H9 (cell line): ENCODE results near the gene PRKAR2B. TPM values are rescaled to one million over a fixed set of nuclear protein-coding genes. Genes with fewer than 3 reads are reported as not detected.

Experiments used
- DNase-seq: peaks from one replicate; pipeline ENCODE4 v3.0.0-alpha.2; 2017
- H2AFZ ChIP-seq: one replicate; pipeline ENCODE4 v1.6.1; 2013; ENCODE audit warnings: mild to moderate bottlenecking, low read length, control low read depth, moderate library complexity
- H2AK5ac ChIP-seq: 2 replicates; pipeline ENCODE4 v1.6.1; 2013; ENCODE audit warnings: low read length, control low read depth, mixed read lengths; ENCODE audit not compliant: insufficient read length
- H2BK120ac ChIP-seq: one replicate; pipeline ENCODE4 v1.6.1; 2013; ENCODE audit warnings: low read depth, mild to moderate bottlenecking, low read length, control low read depth, inconsistent platforms; ENCODE audit not compliant: poor library complexity, severe bottlenecking
- H2BK12ac ChIP-seq: 2 replicates; pipeline ENCODE4 v1.6.1; 2013; ENCODE audit warnings: low read length, control low read depth, mixed read lengths, low read depth; ENCODE audit not compliant: insufficient read length
- H2BK15ac ChIP-seq: 2 replicates; pipeline ENCODE4 v1.6.1; 2013; ENCODE audit warnings: low read depth, low read length, control low read depth
- H2BK20ac ChIP-seq: one replicate; pipeline ENCODE4 v1.6.1; 2013; ENCODE audit warnings: low read depth, mild to moderate bottlenecking, low read length, control low read depth, inconsistent platforms; ENCODE audit not compliant: poor library complexity, severe bottlenecking
- H2BK5ac ChIP-seq: 2 replicates; pipeline ENCODE4 v1.6.1; 2013; ENCODE audit warnings: low read length, control low read depth, mixed read lengths; ENCODE audit not compliant: insufficient read length
- H3K14ac ChIP-seq: 2 replicates; pipeline ENCODE4 v1.6.1; 2013; ENCODE audit warnings: low read length, control low read depth; ENCODE audit not compliant: insufficient read depth
- H3K18ac ChIP-seq: 2 replicates; pipeline ENCODE4 v1.6.1; 2013; ENCODE audit warnings: low read depth, mild to moderate bottlenecking, mixed read lengths, low read length, control low read depth; ENCODE audit not compliant: insufficient read length
- H3K23ac ChIP-seq: 2 replicates; pipeline ENCODE4 v1.6.1; 2013; ENCODE audit warnings: low read length, control low read depth, mixed read lengths, low read depth; ENCODE audit not compliant: insufficient read length
- H3K23me2 ChIP-seq: 2 replicates; pipeline ENCODE4 v1.6.1; 2013; ENCODE audit warnings: low read depth, mild to moderate bottlenecking, mixed read lengths, low read length, control low read depth; ENCODE audit not compliant: insufficient read length, poor library complexity, severe bottlenecking
- H3K27ac ChIP-seq: 2 replicates; pipeline ENCODE4 v1.5.1; 2013; ENCODE audit warnings: low read length, control low read depth, mixed read lengths, low read depth; ENCODE audit not compliant: insufficient read length
- H3K27me3 ChIP-seq: 2 replicates; pipeline ENCODE4 v1.6.1; 2013; ENCODE audit warnings: low read length, control low read depth, inconsistent platforms; ENCODE audit not compliant: insufficient read depth
- H3K4ac ChIP-seq: 2 replicates; pipeline ENCODE4 v1.6.1; 2013; ENCODE audit warnings: low read depth, mild to moderate bottlenecking, control low read depth, inconsistent platforms, low read length, moderate library complexity
- H3K4me1 ChIP-seq: 2 replicates; pipeline ENCODE4 v1.6.1; 2013; ENCODE audit warnings: low read length, control low read depth, inconsistent platforms; ENCODE audit not compliant: insufficient read depth
- H3K4me2 ChIP-seq: 2 replicates; pipeline ENCODE4 v1.6.1; 2013; ENCODE audit warnings: low read length, control low read depth, mixed read lengths; ENCODE audit not compliant: insufficient read length, insufficient read depth
- H3K56ac ChIP-seq: 2 replicates; pipeline ENCODE4 v1.6.1; 2013; ENCODE audit warnings: low read depth, mild to moderate bottlenecking, mixed read lengths, low read length, control low read depth; ENCODE audit not compliant: insufficient read length
- H3K79me1 ChIP-seq: 2 replicates; pipeline ENCODE4 v1.6.1; 2013; ENCODE audit warnings: low read depth, mild to moderate bottlenecking, moderate library complexity, low read length, control low read depth, inconsistent platforms; ENCODE audit not compliant: insufficient read depth, poor library complexity, severe bottlenecking
- H3K79me2 ChIP-seq: 2 replicates; pipeline ENCODE4 v1.6.1; 2013; ENCODE audit warnings: low read length, control low read depth, inconsistent platforms; ENCODE audit not compliant: insufficient read depth
- H3K9ac ChIP-seq: 2 replicates; pipeline ENCODE4 v1.6.1; 2013; ENCODE audit warnings: low read length, control low read depth, mixed read lengths; ENCODE audit not compliant: insufficient read length; ENCODE audit errors: extremely low read depth
- H3K9me3 ChIP-seq: one replicate; pipeline ENCODE4 v1.6.1; 2013; ENCODE audit warnings: low read depth, low read length, inconsistent platforms; ENCODE audit not compliant: control insufficient read depth
- H3T11ph ChIP-seq: one replicate; pipeline ENCODE4 v1.6.1; 2013; ENCODE audit warnings: mild to moderate bottlenecking, low read length, control low read depth, inconsistent platforms
- H4K20me1 ChIP-seq: one replicate; pipeline ENCODE4 v1.6.1; 2013; ENCODE audit not compliant: control insufficient read depth, insufficient read length, insufficient read depth
- H4K5ac ChIP-seq: 2 replicates; pipeline ENCODE4 v1.6.1; 2013; ENCODE audit warnings: low read depth, mild to moderate bottlenecking, mixed read lengths, low read length, control low read depth; ENCODE audit not compliant: insufficient read length
- H4K8ac ChIP-seq: replicated peaks from 2 replicates; pipeline ENCODE4 v1.6.1; 2013; ENCODE audit warnings: low read length, control low read depth, mixed read lengths, low read depth; ENCODE audit not compliant: insufficient read length
- H4K91ac ChIP-seq: 2 replicates; pipeline ENCODE4 v1.6.1; 2013; ENCODE audit warnings: low read depth, mild to moderate bottlenecking, moderate library complexity, mixed read lengths, low read length, control low read depth; ENCODE audit not compliant: insufficient read length
- H3K27ac Mint-ChIP-seq, 3 experiments: 2 replicates in 2 of 3; 3 replicates in 1 of 3; pipeline ENCODE4 v1.8.0; 2020 to 2021; ENCODE audit warnings: mixed read lengths in 3 of 3, mild to moderate bottlenecking in 1 of 3, moderate library complexity in 1 of 3
- H3K27me3 Mint-ChIP-seq: 2 replicates; pipeline ENCODE4 v1.8.0; 2021; ENCODE audit warnings: low read depth, mild to moderate bottlenecking, moderate library complexity, mixed read lengths
- H3K36me3 Mint-ChIP-seq, 3 experiments: 2 replicates in 2 of 3; 3 replicates in 1 of 3; pipeline ENCODE4 v1.8.0; 2020 to 2021; ENCODE audit warnings: low read depth in 3 of 3, mixed read lengths in 3 of 3; ENCODE audit not compliant: insufficient read depth in 1 of 3
- H3K4me1 Mint-ChIP-seq, 2 experiments: 2 replicates each; pipeline ENCODE4 v1.8.0; 2020; ENCODE audit warnings: mixed read lengths in 2 of 2
- H3K4me3 Mint-ChIP-seq, 2 experiments: 2 replicates in 1 of 2; 3 replicates in 1 of 2; pipeline ENCODE4 v1.8.0; 2020 to 2021; ENCODE audit warnings: mild to moderate bottlenecking in 2 of 2, mixed read lengths in 2 of 2, moderate library complexity in 1 of 2
- H3K9me3 Mint-ChIP-seq, 2 experiments: 2 replicates in 1 of 2; 3 replicates in 1 of 2; pipeline ENCODE4 v1.8.0; 2020; ENCODE audit warnings: mild to moderate bottlenecking in 2 of 2, mixed read lengths in 2 of 2, moderate library complexity in 1 of 2
- WGBS: extraction: QIAGEN DNeasy Blood & Tissue Kit; methylation state at CpG from one replicate; pipeline ENCODE4 v1.1.7; 2013; ENCODE audit warnings: missing lambda C conversion rate, low lambda C conversion rate, mixed read lengths; ENCODE audit not compliant: insufficient read length; ENCODE audit errors: extremely low coverage; 5-methylcytosine and 5-hydroxymethylcytosine counted together
- total RNA-seq: library from RNA; stranded (reverse); gene quantifications from 2 replicates; pipeline ENCODE4 v1.2.1, GENCODE V29; 2021
- TF ChIP-seq, protein P1 (sequence below): fragments of 200-600 bp; sonication (generic); conservative IDR thresholded peaks from 3 replicates; pipeline ENCODE4 v1.8.0; 2021; ENCODE audit warnings: antibody characterized with exemption, mild to moderate bottlenecking

Gene PRKAR2B
- total RNA-seq, 1 experiment from 2014 or later: 16.6 TPM

DNA sequence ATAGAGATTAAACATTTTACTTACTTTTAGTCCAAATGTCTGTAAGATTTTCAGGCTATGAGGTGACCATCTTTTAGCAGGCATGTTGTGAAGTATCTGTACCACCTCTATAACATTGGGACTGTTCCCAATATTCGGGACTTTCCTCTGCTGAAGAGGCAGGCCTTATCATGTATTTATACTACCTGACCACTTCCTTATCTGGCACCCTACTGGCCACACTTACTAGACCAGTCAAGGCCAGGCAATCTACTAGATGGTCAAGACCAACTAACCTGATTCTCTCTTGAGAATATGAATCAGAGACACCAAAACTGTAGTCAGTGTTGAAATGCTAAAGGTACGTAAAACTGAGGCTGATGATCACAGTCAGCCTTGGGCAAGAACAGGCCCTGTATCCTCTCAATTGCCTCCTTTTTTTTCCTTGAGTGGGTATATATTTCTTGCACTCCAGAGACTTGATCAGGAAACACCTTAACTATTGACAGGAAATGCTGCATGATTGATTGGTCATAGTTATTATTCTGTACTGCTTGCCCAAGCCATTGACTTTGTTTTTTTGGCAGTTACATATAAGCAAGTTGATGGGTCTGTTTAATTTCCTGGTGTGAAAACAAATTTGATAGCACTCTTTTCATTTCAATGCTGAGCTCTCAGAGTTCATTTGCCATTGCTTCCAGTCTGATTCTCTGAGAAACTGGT is 5.2 kb upstream of the PRKAR2B start:
- Histone ChIP-seq H3K56ac (no peak overlapping the region), H4K91ac (no peak overlapping the region)
- TF ChIP-seq, protein P1, sequence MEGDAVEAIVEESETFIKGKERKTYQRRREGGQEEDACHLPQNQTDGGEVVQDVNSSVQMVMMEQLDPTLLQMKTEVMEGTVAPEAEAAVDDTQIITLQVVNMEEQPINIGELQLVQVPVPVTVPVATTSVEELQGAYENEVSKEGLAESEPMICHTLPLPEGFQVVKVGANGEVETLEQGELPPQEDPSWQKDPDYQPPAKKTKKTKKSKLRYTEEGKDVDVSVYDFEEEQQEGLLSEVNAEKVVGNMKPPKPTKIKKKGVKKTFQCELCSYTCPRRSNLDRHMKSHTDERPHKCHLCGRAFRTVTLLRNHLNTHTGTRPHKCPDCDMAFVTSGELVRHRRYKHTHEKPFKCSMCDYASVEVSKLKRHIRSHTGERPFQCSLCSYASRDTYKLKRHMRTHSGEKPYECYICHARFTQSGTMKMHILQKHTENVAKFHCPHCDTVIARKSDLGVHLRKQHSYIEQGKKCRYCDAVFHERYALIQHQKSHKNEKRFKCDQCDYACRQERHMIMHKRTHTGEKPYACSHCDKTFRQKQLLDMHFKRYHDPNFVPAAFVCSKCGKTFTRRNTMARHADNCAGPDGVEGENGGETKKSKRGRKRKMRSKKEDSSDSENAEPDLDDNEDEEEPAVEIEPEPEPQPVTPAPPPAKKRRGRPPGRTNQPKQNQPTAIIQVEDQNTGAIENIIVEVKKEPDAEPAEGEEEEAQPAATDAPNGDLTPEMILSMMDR: no peak

More for the DNA sequence above, 5.2 kb upstream of the PRKAR2B start:
- Mint-ChIP-seq H3K36me3 (peaks cover 0 to 5% (median 0%) of the 10 kb centered on the region in 3 experiments; a peak in 3 of 7 replicates), H3K27me3 (peaks cover 3% of the 10 kb centered on the region), H3K4me3 (no peak overlapping the region), H3K9me3 (peaks cover 5 to 9% of the 10 kb centered on the region in 2 experiments; a peak in 3 of 5 replicates), H3K4me1 (peaks cover 3 to 4% of the 10 kb centered on the region in 2 experiments), H3K27ac (no peak overlapping the region)
- H3K9ac ChIP-seq: no peak overlapping the region
- no peak overlapping the region for H3K23ac ChIP-seq
- no peaks in the 10 kb centered on the region for H3K79me1 ChIP-seq
- H2BK5ac ChIP-seq: no peak overlapping the region
- H2AK5ac ChIP-seq: no peak overlapping the region
- no peak overlapping the region for H2BK120ac ChIP-seq
- H3K4me1 ChIP-seq: no peaks in the 10 kb centered on the region
- no peak overlapping the region for H3K27ac ChIP-seq
- no peak overlapping the region for H2BK12ac ChIP-seq
- H3K27me3 ChIP-seq: no peaks in the 10 kb centered on the region
- no peak overlapping the region for H2BK15ac ChIP-seq
- H3K4me2 ChIP-seq: no peak overlapping the region
- H4K20me1 ChIP-seq: no peaks in the 10 kb centered on the region
- no peaks in the 10 kb centered on the region for H3K79me2 ChIP-seq
- no peak overlapping the region for H2AFZ ChIP-seq
- no peak overlapping the region for H4K8ac ChIP-seq
- no peak overlapping the region for H3K4ac ChIP-seq
- no peaks in the 10 kb centered on the region for H3K9me3 ChIP-seq
- no peak overlapping the region for H3T11ph ChIP-seq
- no peak overlapping the region for H3K14ac ChIP-seq
- no peak overlapping the region for H4K5ac ChIP-seq
- no peak for DNase-seq
- WGBS: no CpG with 5 or more reads among the region's 2 CpGs
- no peak overlapping the region for H3K18ac ChIP-seq
- H3K23me2 ChIP-seq: no peaks in the 10 kb centered on the region
- no peak overlapping the region for H2BK20ac ChIP-seq
